Thyroid gland (tissue), 4 donors: ENCODE data around the gene KCNG2. TPM values are rescaled to one million over a fixed set of nuclear protein-coding genes. Genes with fewer than 3 reads are reported as not detected.

Experiments
- DNase-seq, 2 donors: peaks; one replicate each; pipeline ENCODE4 v3.0.0-alpha.2; 2019
- H3K27ac ChIP-seq, 3 donors: fragments of 200-600 bp; sonication (generic); 1 replicate in 2 of 3; 2 replicates in 1 of 3; pipeline ENCODE4 v1.5.1; 2016 to 2019; ENCODE audit warnings: mild to moderate bottlenecking in 1 of 3, moderate library complexity in 1 of 3
- H3K27me3 ChIP-seq: fragments of 200-600 bp; sonication (generic); one replicate; pipeline ENCODE4 v1.5.1; 2019
- H3K36me3 ChIP-seq, 2 donors: fragments of 200-600 bp; sonication (generic); one replicate each; pipeline ENCODE4 v1.5.1; 2016 to 2019
- H3K4me1 ChIP-seq, 2 donors: fragments of 200-600 bp; sonication (generic); one replicate each; pipeline ENCODE4 v1.5.1; 2017 to 2019
- H3K4me3 ChIP-seq, 3 donors: fragments of 200-600 bp; sonication (generic); replicated peaks in 1 of 3; 1 replicate in 2 of 3; 2 replicates in 1 of 3; pipeline ENCODE4 v1.5.1; 2016; ENCODE audit warnings: mild to moderate bottlenecking in 1 of 3
- H3K9me3 ChIP-seq: fragments of 200-600 bp; sonication (generic); one replicate; pipeline ENCODE4 v1.5.1; 2017
- CTCF ChIP-seq, 6 experiments: fragments of 200-600 bp in 3 of 6; fragments of 450-650 bp in 3 of 6; sonication (generic) in 3 of 6; IDR thresholded peaks; one replicate each; pipeline ENCODE4 v1.5.1; 2016 to 2019; ENCODE audit warnings: antibody characterized with exemption in 6 of 6, mild to moderate bottlenecking in 2 of 6, inconsistent platforms in 1 of 6, moderate library complexity in 1 of 6
- POLR2A ChIP-seq, 2 donors: fragments of 450-650 bp; IDR thresholded peaks; one replicate each; pipeline ENCODE4 v1.6.1; 2017; ENCODE audit warnings: antibody characterized with exemption in 2 of 2, mild to moderate bottlenecking in 2 of 2, moderate library complexity in 1 of 2
- WGBS, 2 donors: methylation state at CpG; one replicate each; pipeline ENCODE4 v1.1.5; 2017; 5-methylcytosine and 5-hydroxymethylcytosine counted together
- intact Hi-C: fragments of 100-400 bp; cut with DNase I; formaldehyde crosslinking; loops from one replicate; pipeline ENCODE4 v1.15.1; 2023
- total RNA-seq, 4 donors: library from RNA; depleted of rRNA; stranded (reverse); fragments of >200 nt; gene quantifications; one replicate each; pipeline ENCODE4 v1.2.3, GENCODE V29; 2016

The KCNG2 gene
- total RNA-seq, 4 donors from 2014 or later = 0.22 TPM; not detected in 3

DNA sequence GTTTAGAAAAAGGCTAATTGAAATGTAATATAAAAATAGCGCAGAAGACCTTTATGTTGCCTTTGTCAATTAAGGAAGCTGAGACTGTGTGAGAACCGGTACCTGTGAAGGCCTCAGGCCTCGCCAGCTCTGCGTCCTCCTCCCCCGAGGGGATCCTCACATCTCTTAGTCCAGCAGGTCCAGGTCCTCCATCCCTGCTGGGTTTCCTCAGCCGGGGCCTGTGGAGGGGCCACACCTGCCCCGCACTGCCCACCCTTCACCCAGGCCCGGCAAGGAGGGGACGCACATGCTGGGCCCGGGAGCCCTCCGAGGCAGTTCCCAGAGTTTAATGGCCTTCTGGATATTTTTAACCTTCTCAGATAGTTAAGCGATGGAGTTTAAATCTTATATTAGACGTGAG, 3.5 kb downstream of the KCNG2 start:
- H3K4me3 ChIP-seq = no peak overlapping the region
- intact Hi-C loops = no loop called here
- no peak overlapping the region for H3K27ac ChIP-seq
- DNase-seq = no peak
- peaks cover 8 to 16% of the 10 kb centered on the region in 2 donors for H3K4me1 ChIP-seq
- peaks cover 19% of the 10 kb centered on the region for H3K27me3 ChIP-seq
- no peaks in the 10 kb centered on the region for H3K36me3 ChIP-seq
- TF ChIP-seq CTCF (IDR thresholded peaks at IDR 0.05) (no peak), POLR2A (IDR thresholded peaks at IDR 0.05) (no peak)
- 93 to 95% methylated on average over 13 of the region's 13 CpGs for WGBS, 2 donors
- no peaks in the 10 kb centered on the region for H3K9me3 ChIP-seq

DNA sequence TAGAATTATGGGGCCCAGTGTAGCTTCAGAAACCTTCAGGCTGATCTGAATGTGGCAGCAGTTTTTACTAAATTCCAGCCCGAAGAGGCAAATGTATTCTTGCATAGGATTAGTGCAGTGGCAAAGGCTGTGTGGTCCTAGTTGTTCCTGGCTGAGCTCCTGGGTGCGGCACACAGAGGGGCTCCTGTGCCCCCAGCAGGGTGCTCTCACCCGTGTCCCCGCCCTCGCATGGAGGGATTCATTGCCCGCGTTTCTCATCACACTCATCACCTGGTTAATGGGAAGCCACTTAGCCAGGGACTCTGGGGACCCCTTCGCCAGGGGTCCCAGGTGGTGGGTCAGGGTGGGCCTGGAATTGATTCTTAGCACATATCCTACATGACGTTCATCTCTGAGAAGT, 3.9 kb downstream of the KCNG2 start:
- no peak overlapping the region for H3K27ac ChIP-seq
- TF ChIP-seq POLR2A (IDR thresholded peaks at IDR 0.05) (no peak), CTCF (IDR thresholded peaks at IDR 0.05) (no peak)
- H3K9me3 ChIP-seq = no peaks in the 10 kb centered on the region
- peaks cover 19% of the 10 kb centered on the region for H3K27me3 ChIP-seq
- WGBS, 2 donors = 86 to 94% methylated on average over 9 of the region's 9 CpGs
- no peaks in the 10 kb centered on the region for H3K36me3 ChIP-seq
- intact Hi-C loops = no loop called here
- no peak overlapping the region for H3K4me3 ChIP-seq
- H3K4me1 ChIP-seq = peaks cover 8 to 16% of the 10 kb centered on the region in 2 donors
- DNase-seq = no peak

- 94 to 95% methylated on average over 17 to 18 of the region's 18 CpGs for WGBS, 2 donors
- intact Hi-C loops = no loop called here
- H3K27me3 ChIP-seq = peaks cover 16% of the 10 kb centered on the region
- H3K36me3 ChIP-seq = no peaks in the 10 kb centered on the region
- H3K27ac ChIP-seq = no peak overlapping the region
- no peak for TF ChIP-seq CTCF (IDR thresholded peaks at IDR 0.05)
- TF ChIP-seq POLR2A (IDR thresholded peaks at IDR 0.05) = no peak
- no peak for DNase-seq
- no peaks in the 10 kb centered on the region for H3K9me3 ChIP-seq
- no peak overlapping the region for H3K4me3 ChIP-seq
- H3K4me1 ChIP-seq = peaks cover 8 to 16% of the 10 kb centered on the region in 2 donors
These were observed 4.6 kb downstream of the KCNG2 start for GRCh38 chr18:79802298-79802697.

GRCh38 chr18:79803611-79804051, 5.9 kb downstream of the KCNG2 start:
- no peak for DNase-seq
- no peak overlapping the region for H3K27ac ChIP-seq
- peaks cover 11% of the 10 kb centered on the region for H3K27me3 ChIP-seq
- intact Hi-C loops = no loop called here
- 86 to 90% methylated on average over 4 to 10 of the region's 14 CpGs for whole genome bisulfite sequencing, 2 donors
- no peaks in the 10 kb centered on the region for H3K36me3 ChIP-seq
- H3K4me1 ChIP-seq = peaks cover 5 to 6% of the 10 kb centered on the region in 2 donors
- no peaks in the 10 kb centered on the region for H3K9me3 ChIP-seq
- no peak for TF ChIP-seq CTCF (IDR thresholded peaks at IDR 0.05)
- H3K4me3 ChIP-seq = no peak overlapping the region

GRCh38 chr18:79804130-79804787, 6.5 kb downstream of the KCNG2 start:
- intact Hi-C loops = no loop called here
- H3K36me3 ChIP-seq = no peaks in the 10 kb centered on the region
- no peak overlapping the region for H3K4me3 ChIP-seq
- no peaks in the 10 kb centered on the region for H3K9me3 ChIP-seq
- peaks cover 5% of the 10 kb centered on the region for H3K27me3 ChIP-seq
- 72 to 76% methylated on average over 10 to 12 of the region's 15 CpGs for WGBS, 2 donors
- H3K4me1 ChIP-seq = no peaks in the 10 kb centered on the region
- no peak for DNase-seq
- no peak for TF ChIP-seq CTCF (IDR thresholded peaks at IDR 0.05)
- no peak for TF ChIP-seq POLR2A (IDR thresholded peaks at IDR 0.05)
- H3K27ac ChIP-seq = no peak overlapping the region
